ENCODE measurements around the gene DLX1.
"Not testable (repeated sequence)": the region's sequence is repeated elsewhere in the genome, so short reads cannot be mapped to it uniquely, and the experiment has no call there.

The DLX1 gene

DNA sequence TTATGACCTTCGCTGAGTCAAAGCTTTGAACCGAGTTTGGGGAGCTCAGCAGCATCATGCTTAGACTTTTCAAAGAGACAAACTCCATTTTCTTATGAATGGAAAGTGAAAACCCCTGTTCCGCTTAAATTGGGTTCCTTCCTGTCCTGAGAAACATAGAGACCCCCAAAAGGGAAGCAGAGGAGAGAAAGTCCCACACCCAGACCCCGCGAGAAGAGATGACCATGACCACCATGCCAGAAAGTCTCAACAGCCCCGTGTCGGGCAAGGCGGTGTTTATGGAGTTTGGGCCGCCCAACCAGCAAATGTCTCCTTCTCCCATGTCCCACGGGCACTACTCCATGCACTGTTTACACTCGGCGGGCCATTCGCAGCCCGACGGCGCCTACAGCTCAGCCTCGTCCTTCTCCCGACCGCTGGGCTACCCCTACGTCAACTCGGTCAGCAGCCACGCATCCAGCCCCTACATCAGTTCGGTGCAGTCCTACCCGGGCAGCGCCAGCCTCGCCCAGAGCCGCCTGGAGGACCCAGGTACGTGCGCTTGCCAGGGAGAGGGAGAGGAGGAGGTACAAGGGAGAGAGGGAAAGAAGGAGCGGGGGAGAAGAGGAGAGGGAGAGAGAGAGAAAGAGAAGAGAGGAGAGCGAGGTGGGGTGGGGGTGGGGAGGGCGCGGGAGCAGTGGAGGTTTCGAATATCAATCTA lies at the start of gene DLX1:
Gene DLX1 (plus strand): TSS at position 48 of the 700 bp plus-strand sequence. CDS start 171 bp downstream, at position 219.
- DNase-seq (ENCODE audit: low spot score), result no peak

DNA sequence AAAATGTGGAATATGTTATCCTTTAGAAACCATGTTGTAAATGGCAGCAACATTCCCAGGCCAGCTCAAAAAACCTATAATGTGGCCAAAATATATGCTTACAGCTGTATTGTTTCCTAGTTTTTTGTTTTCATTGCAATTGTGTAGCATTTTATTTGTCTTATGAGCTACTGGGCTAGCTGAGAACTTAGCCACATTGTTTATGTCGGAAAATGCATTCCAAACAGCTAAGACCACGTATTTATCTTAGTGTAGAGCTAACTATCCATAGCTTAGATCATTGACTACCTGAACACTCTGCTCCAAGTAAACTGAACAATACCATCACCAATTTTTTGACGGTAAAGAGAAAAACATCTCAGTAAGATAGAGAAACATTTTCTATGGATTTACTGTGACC lies 47.2 kb upstream of the DLX1 start:
- DNase-seq (ENCODE audit: low spot score), result no peak

DNA sequence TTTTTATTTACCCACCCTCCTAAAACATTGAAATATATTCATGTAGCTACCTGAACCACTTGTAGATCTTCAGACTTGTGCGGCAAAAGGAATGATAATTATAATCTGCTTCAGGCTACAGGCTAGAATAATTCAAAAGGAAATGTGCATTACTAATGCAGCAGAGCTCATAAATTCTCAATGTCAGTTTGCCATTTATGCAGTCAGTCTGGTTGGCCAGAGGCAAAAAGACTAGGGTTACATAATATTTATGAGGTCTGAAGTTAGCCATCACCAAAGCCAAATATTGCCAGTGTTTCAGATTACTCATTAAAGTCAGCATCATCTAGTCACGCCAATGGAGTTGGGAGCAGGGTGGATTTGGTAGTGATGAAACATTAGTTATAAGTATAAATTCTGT lies 46.7 kb upstream of the DLX1 start:
- DNase-seq (ENCODE audit: low spot score), result peak; percentile 14

GRCh38 chr2:172039011-172039704 lies 46.1 kb upstream of the DLX1 start:
- DNase-seq (ENCODE audit: low spot score), result no peak

DNA sequence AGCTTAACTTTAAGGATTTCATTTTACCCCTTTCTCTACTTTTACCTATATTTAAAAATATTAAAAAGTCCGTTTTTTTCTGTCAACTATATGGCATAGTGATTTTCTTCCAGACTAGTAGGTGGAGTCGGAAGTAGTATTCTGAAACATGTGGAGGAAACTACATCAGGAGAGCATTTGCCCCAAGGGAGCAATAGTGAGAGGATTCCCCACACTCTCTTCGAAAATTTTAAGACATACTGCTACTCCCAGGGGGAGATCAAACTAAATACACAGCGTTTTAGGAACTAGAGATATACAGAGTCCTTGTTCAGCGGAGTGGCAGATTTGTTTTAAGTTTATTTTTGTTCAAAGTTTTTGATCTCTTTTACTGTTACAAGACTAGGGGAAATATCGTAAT lies 45.0 kb upstream of the DLX1 start:
- no peak for DNase-seq (ENCODE audit: low spot score)

DNA sequence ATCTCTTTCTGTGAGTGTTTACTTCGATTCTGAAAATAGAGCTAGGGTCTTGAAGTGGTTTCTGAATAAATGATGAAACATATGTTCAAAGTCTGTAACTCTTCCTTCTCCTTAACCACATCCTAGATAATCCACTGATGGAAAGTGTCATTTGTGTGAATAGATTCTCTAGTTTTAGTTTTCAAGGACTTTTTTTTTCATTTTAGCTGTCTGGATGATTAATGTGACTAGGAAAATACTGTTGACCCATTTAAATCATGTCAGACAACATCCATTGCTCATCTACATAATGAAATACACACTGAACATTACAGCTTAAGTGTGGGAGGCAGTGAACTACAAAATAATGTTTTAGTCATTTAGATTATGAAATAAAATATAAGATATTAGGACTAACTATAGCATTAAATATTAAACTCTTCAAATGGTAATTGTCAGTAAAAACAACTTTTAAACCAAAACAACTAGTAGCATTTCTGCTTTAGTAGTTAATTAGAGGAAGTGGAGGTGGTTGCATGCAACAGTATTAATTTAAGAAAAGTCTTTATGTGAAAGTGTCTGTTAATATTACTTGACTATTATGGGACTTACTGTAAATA lies 39.1 kb upstream of the DLX1 start:
- DNase-seq (ENCODE audit: low spot score), result no peak

DNA sequence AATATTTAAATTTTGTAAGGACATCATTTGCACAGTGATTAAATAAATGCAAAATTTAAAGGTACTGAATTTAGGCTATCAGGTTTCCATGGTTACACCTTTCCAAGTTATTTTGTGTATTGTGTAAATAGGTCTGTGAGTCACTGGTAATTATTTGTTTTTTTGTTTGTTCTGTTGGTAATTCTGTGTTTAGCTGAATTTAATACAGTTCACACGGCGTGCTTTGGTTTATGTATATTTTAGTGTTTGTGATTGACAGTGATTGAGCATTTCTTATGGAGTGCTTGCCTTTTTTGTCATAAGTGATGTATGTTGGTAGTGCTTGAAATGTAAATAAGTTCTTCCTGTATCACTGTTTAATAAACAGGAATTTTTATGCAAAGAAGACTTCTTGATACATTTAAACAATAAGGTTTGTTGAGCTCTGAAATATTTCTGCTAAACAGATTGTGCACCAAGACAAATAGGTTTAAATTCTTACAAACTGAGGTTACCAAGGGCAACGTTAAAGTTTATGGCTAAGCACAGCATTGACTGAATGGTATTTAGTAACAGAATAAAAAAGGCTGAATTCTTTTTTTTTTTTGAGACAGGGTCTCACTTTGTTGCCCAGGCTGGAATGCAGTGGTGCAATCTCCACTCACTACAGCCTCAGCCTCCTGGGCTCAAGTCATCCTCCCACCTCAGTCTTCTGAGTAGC lies 38.3 kb upstream of the DLX1 start:
- DNase-seq (ENCODE audit: low spot score), result no peak

DNA sequence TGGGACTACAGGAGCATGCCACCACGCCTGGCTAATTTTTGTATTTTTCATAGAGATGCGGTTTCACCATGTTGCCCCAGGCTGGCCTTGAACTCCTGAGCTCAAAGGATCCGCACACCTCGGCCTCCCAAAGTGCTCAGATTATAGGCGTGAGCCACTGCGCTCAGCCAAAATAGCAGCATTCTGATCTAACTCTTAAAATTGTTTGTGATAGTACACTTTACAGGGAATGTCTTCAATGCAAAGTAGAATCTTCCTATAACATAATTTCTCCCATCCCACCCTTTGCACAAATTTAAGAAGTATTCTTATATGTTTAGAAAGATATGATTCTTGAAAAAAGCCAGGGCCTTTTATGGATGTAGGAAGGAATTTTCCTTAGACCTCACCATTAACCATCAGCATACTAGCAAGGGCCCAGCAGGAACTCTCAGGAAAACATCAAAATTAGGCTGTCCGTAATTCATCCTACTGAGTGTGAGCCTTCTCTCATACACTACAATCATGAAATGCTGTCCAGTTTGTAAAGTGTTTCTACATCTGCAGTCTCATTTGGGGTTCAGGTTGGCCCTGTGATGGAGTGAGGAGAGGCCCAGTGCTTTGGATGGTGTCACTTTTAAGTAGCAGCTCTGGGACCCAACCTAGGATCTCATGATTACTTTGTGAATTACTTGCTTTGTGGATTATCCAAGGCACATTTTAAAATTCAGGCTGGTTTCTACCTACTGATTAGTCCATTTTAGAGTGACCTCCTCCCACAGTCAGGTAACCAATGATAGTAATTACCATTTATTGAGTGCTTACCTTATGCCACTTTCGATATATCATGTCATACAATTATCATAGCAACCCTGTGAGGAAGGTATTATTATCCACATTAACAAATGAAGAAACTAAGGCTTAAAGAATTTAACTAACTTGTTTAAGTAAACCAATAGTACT lies 37.5 kb upstream of the DLX1 start:
- DNase-seq (ENCODE audit: low spot score), result no peak

DNA sequence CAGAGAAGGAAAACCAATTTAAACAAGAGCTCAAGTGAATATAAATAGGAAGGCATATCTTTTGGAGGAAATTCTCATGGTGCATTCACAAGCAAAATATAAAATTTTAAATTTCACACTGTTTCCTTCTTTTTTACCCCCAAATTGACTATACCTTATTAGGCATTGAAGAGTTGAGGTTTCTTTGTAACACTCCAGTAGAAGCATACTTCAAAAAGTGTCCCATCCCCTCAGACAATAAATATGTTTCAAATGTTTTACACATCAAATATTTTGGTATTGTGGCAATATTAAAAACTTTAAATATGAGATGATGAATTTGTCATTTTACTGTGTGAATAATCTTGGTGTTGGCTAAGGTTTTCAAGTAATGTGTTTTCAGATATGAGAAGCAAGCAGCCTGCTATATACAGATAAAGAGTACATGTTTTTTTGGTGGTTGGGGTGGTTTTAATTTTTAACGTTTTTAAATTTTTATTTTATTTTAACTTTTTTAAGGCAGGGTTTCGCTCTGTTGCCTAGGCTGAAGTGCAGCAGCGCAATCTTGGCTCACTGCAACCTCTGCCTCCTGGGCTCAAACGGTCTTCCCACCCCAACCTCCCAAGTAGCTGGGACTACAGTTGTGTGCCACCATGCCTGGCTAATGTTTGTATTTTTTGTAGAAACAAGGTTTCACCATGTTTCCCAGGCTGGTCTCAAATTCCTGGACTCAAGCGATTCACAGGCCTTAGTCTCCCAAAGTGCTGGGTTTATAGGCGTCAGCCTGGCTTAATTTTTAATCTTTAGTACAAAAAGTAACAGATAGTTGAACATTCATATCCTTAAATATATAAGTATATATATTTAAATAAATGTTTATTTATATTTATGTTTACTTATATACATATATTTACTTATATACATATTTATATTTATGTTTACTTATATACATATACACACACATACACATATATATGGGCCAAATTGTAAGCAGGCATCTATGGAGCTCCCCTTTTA lies 36.5 kb upstream of the DLX1 start:
- DNase-seq (ENCODE audit: low spot score), result no peak

GRCh38 chr2:172049567-172050120 lies 35.7 kb upstream of the DLX1 start:
- no peak for DNase-seq (ENCODE audit: low spot score)

- DNase-seq (ENCODE audit: low spot score), result no peak
Measured at GRCh38 chr2:172050479-172051125, 34.7 kb upstream of the DLX1 start.

DNA sequence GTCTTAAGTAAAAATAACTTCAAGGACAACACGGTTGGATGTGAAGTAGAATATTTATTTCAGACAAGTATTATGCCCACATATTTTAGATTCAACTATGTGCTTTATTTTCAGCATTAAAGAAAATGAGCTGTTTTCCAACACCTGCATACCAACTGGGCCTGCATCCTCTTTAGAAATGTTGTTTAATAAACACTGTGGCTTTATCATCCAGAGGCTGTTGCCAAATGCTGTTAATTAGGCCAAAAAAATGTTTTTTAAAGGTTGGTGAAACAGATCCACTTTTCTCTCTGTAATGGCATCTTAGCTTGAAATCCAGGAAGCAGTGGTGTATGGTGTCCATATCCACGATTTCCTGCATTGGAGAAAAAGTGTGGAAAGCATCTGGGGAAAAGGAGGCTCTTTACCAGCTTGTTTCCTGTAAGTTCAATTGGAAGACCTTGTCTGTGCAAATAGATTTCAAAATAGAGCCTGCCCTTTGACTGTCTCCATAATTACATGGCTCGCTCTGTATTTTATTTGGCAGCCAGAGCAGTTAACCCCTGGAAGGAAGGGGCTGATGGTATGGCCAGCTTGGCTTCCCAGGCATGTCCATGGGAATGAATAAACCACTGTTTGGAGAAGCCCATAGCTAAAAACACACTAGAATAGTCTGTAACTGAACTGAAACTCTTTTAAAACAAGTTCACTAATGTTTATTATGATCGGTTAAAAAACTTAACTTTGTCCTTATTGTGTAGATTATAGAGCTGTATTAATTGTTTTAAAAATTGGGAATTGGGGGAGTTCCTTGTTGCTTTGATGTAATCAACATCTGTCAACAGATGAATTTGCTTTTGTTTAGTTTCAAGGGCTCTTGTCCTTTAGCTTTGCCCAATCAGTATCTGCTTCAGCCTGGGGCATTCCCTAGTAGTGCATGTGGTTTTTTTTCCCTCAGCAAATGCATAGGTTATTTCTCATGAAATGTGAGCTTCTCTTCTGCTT lies 33.0 kb upstream of the DLX1 start:
- no peak for DNase-seq (ENCODE audit: low spot score)

GRCh38 chr2:172053486-172053885 lies 31.8 kb upstream of the DLX1 start:
- no peak for DNase-seq (ENCODE audit: low spot score)

DNA sequence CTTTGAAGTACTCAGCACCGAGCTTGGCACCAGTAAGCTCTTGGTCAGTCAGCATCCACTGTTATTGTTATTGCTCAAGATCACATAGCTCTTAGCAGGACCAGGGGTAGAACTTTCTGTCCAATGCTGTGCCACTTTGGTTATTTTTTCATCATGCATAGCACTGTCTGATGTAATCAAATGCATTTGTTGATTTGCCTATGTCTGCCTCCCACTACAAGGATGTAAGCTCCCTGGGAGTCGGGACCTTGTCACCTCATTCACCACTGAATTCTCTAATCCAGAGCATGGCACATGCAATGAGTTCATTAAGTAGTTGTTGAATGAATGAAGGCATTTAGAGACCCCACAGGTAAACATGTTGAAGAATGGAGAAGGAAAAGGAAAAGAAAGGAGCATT lies 29.0 kb upstream of the DLX1 start:
- DNase-seq (ENCODE audit: low spot score), result no peak

DNA sequence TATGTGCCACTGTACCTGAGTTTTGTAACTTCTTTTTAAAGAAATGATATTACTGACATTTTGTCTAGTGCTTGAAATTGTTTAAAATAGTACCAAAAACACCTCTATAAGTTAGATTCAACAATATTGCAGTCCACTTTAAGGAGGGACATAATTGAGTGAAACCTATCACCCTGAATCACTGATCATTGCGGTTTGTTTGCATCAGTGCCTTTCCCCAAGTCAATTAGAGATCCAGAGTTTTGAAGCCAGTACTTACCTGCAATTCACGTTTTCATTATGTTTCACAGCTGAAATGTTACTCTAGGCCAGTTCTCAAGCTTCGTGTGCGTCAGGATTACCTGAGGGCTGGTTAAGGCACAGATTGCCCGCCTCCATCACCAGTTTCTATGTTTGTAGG lies 26.6 kb upstream of the DLX1 start:
- no peak for DNase-seq (ENCODE audit: low spot score)

DNA sequence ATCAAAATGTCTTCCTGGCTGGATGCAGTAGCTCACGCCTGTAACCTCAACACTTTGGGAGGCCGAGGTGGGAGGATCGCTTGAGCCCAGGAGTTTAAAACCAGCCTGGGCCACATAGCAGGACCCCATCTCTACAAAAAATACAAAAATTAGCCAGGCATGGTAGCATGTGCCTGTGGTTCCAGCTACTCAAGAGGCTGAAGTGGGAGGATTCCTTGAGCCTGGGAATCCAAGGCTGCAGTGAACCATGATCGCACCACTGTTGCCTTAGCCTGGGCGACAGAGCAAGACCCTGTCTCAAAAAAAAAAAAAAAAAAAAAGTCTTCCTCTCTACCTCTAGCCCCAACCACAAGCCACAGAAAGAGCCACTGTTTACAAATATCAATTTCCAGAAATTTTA lies 25.2 kb upstream of the DLX1 start:
- not testable (repeated sequence) for DNase-seq (ENCODE audit: low spot score)

DNA sequence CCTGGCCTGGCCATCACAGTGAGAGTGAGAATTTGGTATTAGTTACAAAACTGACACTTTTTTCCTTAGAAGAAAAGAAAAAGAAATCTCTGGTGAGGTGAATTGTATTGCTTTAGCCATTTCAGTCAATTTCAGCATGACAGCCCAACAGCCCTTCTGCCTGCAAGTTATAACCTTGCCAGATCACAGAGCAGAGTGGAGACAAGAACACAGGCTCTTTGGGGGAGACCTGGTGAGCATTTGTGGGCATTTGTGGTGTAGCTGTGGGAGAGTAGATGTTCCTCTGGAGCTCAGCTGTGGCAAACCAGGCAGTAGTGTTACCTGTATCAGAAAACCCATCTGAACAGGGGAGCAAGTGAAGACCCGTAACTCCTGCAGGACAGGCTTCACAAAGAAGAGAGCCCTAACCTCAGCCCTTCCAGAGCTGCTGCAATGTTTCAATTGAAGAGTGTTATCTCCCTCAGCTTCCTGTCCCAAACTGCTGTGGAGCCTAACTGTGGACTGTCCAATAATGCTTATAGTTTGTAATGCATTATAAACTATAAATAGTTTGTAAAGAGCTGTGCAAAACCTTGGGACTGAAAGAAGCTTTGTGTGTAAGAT lies 22.8 kb upstream of the DLX1 start:
- DNase-seq (ENCODE audit: low spot score), result no peak

- DNase-seq (ENCODE audit: low spot score), result no peak
Measured at GRCh38 chr2:172063446-172063845, 21.9 kb upstream of the DLX1 start.
